Sigmoid colon (tissue), 7 donors: ENCODE data around the gene KIAA1549. TPM values are rescaled to one million over a fixed set of nuclear protein-coding genes. Genes with fewer than 3 reads are reported as not detected.

Experiments used
- DNase-seq: peaks from one replicate; pipeline ENCODE4 v3.0.0-alpha.2; 2019
- H3K27ac ChIP-seq, 4 donors: fragments of 200-600 bp; sonication (generic); one replicate each; pipeline ENCODE4 v1.5.1; 2016 to 2019; ENCODE audit warnings: mild to moderate bottlenecking in 1 of 4
- H3K27me3 ChIP-seq, 3 donors: fragments of 200-600 bp; sonication (generic); one replicate each; pipeline ENCODE4 v1.5.1; 2019; ENCODE audit warnings: mild to moderate bottlenecking in 1 of 3
- H3K36me3 ChIP-seq, 4 donors: fragments of 200-600 bp; sonication (generic); one replicate each; pipeline ENCODE4 v1.5.1; 2016 to 2019
- H3K4me1 ChIP-seq, 4 donors: fragments of 200-600 bp; sonication (generic); one replicate each; pipeline ENCODE4 v1.5.1; 2017 to 2019
- H3K4me3 ChIP-seq, 4 donors: fragments of 200-600 bp; sonication (generic); one replicate each; pipeline ENCODE4 v1.5.1; 2017 to 2019; ENCODE audit warnings: mild to moderate bottlenecking in 2 of 4, moderate library complexity in 1 of 4
- H3K9me3 ChIP-seq, 4 donors: fragments of 200-600 bp in 3 of 4; sonication (generic) in 3 of 4; one replicate each; pipeline versions ENCODE4 v1.5.1 to v1.6.1; 2013 to 2019
- CTCF ChIP-seq, 4 experiments: fragments of 450-650 bp in 3 of 4; fragments of 200-600 bp in 1 of 4; IDR thresholded peaks; one replicate each; pipeline ENCODE4 v1.5.1; 2016 to 2019; ENCODE audit warnings: antibody characterized with exemption in 4 of 4, mild to moderate bottlenecking in 3 of 4, moderate library complexity in 2 of 4
- EP300 ChIP-seq, 4 donors: sonication (generic); formaldehyde crosslinking; IDR thresholded peaks; one replicate each; pipeline ENCODE4 v1.6.1; 2017; ENCODE audit warnings: antibody characterized with exemption in 4 of 4
- POLR2A ChIP-seq, 2 donors: fragments of 450-650 bp; IDR thresholded peaks; one replicate each; pipeline ENCODE4 v1.6.1; 2016; ENCODE audit warnings: antibody characterized with exemption in 2 of 2, mild to moderate bottlenecking in 2 of 2, moderate library complexity in 2 of 2
- POLR2AphosphoS5 ChIP-seq, 4 donors: sonication (generic); formaldehyde crosslinking; IDR thresholded peaks; one replicate each; pipeline ENCODE4 v1.6.1; 2017; ENCODE audit warnings: antibody characterized with exemption in 4 of 4
- WGBS, 2 donors: extraction: QIAGEN DNeasy Blood & Tissue Kit; methylation state at CpG; one replicate each; pipeline ENCODE4 v1.1.7; 2013; 5-methylcytosine and 5-hydroxymethylcytosine counted together
- intact Hi-C: fragments of 100-400 bp; cut with DNase I; formaldehyde crosslinking; loops from one replicate; pipeline ENCODE4 v1.15.1; 2023
- polyA plus RNA-seq, 3 donors: library from polyadenylated mRNA; stranded (reverse); fragments of 200-250 nt; gene quantifications; one replicate each; pipeline ENCODE4 v1.2.3, GENCODE V29; 2013
- total RNA-seq, 4 donors: library from RNA; depleted of rRNA; stranded (reverse); fragments of >200 nt; gene quantifications; one replicate each; pipeline ENCODE4 v1.1.0, GENCODE V29; 2016
- donor health status: healthy with polysubstance abuse.
- donor health status: Bipolar disorder and iron deficiency.
- donor health status: healthy.

KIAA1549 gene
- total and polyA plus RNA-seq, 7 donors = under 0.01 to 3.0 (median 1.1) TPM

DNA sequence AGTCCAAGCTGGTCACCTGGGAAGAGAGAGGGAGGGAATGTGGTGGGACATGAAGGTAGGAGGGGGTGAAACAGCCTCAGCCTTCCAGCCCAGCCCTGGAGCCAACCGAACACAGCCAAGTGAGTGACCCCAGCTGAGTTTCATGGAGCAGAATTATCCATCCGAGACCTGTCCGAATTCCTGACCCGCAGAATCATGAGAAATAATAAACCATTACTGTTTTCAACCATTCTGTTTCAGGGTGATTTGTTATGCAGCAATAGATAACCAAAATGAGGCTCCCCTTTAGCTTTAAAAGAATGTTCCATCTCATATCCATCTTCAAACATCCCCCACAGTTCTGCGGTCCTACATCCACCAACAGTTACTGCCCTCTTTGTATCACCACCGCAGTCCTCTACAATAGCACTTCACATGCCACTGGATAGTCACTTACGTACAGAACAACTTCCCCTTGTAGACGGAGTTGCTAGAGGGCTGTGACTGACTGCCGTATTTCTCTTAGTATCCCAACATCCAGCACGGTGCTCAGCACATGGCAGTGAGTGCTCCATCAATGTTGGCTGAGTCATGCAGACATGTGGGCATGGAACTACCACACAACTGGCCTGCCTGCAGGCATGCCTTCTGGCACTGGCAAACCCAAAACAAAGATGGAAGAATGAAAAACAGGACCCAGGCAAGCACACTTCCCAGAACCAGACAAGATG lies 18.5 kb downstream of the KIAA1549 start:
- H3K4me1 ChIP-seq = no peaks in the 10 kb centered on the region
- H3K27ac ChIP-seq = no peak overlapping the region
- no peaks in the 10 kb centered on the region for H3K36me3 ChIP-seq
- 90 to 93% methylated on average over 10 of the region's 10 CpGs for WGBS, 2 donors
- intact Hi-C loops = no loop called here
- no peak for DNase-seq
- H3K27me3 ChIP-seq = no peaks in the 10 kb centered on the region
- TF ChIP-seq EP300 (IDR thresholded peaks at IDR 0.05) = no peak
- no peak for TF ChIP-seq POLR2A (IDR thresholded peaks at IDR 0.05)
- TF ChIP-seq CTCF (IDR thresholded peaks at IDR 0.05) = no peak
- no peak for TF ChIP-seq POLR2AphosphoS5 (IDR thresholded peaks at IDR 0.05)
- no peak overlapping the region for H3K4me3 ChIP-seq
- H3K9me3 ChIP-seq = no peaks in the 10 kb centered on the region

- Histone ChIP-seq H3K4me3 (no peak overlapping the region), H3K4me1 (no peaks in the 10 kb centered on the region), H3K27ac (no peak overlapping the region), H3K9me3 (no peaks in the 10 kb centered on the region), H3K27me3 (no peaks in the 10 kb centered on the region), H3K36me3 (no peaks in the 10 kb centered on the region)
- TF ChIP-seq EP300 (IDR thresholded peaks at IDR 0.05) (no peak), POLR2AphosphoS5 (IDR thresholded peaks at IDR 0.05) (no peak), POLR2A (IDR thresholded peaks at IDR 0.05) (no peak), CTCF (IDR thresholded peaks at IDR 0.05) (no peak)
- intact Hi-C loops = no loop called here
- no peak for DNase-seq
- WGBS, 2 donors = 14 to 61% methylated on average over 8 of the region's 8 CpGs
Observed at GRCh38 chr7:138961159-138961558, 20.0 kb downstream of the KIAA1549 start.

DNA sequence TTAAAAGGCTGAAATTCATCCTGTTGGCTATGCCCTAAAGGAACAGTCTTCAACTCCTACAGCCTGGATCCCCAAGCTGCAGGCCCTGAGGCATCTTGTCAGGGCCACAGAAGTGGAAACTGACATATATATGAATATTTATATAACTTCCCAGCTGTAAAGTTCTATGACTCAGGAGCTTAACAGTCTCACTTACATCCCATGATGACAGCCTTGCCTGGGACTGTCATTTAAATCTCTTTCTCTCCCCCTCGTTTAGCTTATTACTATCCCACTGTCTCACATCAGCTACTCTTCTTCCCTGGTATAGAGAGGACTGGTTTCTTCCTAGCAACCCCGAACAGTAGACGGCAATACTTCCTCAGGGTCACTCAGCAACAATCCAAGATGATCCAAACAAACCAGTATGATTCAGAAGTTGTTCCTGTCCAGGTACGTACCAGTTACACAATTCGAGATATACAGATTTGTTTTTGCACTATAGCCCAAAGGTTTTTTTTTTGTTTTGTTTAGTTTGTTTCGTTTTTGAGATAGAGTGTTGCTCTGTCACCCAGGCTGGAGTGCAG lies 22.7 kb downstream of the KIAA1549 start:
- intact Hi-C loops = no loop called here
- H3K4me1 ChIP-seq = no peaks in the 10 kb centered on the region
- no peaks in the 10 kb centered on the region for H3K9me3 ChIP-seq
- no peak for DNase-seq
- no peak overlapping the region for H3K27ac ChIP-seq
- WGBS, 2 donors = 73 to 76% methylated on average over 6 of the region's 6 CpGs
- H3K4me3 ChIP-seq = no peak overlapping the region
- H3K36me3 ChIP-seq = no peaks in the 10 kb centered on the region
- H3K27me3 ChIP-seq = no peaks in the 10 kb centered on the region
- TF ChIP-seq CTCF (IDR thresholded peaks at IDR 0.05) (no peak), POLR2A (IDR thresholded peaks at IDR 0.05) (no peak), EP300 (IDR thresholded peaks at IDR 0.05) (no peak), POLR2AphosphoS5 (IDR thresholded peaks at IDR 0.05) (no peak)

DNA sequence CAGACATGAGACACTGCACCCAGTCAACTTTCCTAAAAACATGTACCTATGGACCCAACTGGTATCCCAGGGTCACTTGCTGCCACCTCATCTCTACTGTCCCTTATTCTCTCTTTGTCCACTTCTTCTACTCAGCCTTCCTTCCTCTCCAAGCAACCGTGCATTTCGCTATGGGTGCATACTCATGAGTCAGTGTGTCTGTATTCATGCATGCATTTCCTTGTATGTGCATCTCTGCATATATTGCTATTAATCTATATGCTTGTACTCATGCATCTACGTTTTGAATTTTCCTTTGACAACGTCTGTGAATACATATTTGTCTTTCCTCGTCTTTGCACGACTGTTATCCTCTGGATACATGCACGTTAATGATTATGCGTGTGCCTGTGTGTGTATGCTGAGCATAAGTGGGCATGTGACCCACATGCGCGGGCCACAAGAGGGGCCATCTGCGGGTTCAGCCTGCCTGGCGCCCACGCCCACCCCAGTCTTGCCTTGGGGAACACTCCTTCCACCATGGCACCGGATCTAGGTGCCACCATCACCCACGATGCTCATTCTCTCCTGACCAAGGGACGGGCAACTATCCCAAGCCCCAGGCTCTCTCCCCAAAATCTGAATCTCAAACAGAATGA lies 23.3 kb downstream of the KIAA1549 start:
- Histone ChIP-seq H3K27me3 (no peaks in the 10 kb centered on the region), H3K4me1 (no peaks in the 10 kb centered on the region), H3K4me3 (no peak overlapping the region), H3K36me3 (no peaks in the 10 kb centered on the region), H3K9me3 (no peaks in the 10 kb centered on the region), H3K27ac (no peak overlapping the region)
- intact Hi-C loops = no loop called here
- TF ChIP-seq CTCF (IDR thresholded peaks at IDR 0.05) (no peak), EP300 (IDR thresholded peaks at IDR 0.05) (no peak), POLR2A (IDR thresholded peaks at IDR 0.05) (no peak), POLR2AphosphoS5 (IDR thresholded peaks at IDR 0.05) (no peak)
- 93 to 96% methylated on average over 16 of the region's 16 CpGs for WGBS, 2 donors
- no peak for DNase-seq
